Fibroblast of lung (primary cell): ENCODE measurements around the gene STRAP.

Source experiments
- CTCF ChIP-seq, 2 donors: IDR thresholded peaks in 1 of 2; conservative IDR thresholded peaks in 1 of 2; 1 replicate in 1 of 2; 2 replicates in 1 of 2; pipeline ENCODE4 v1.5.1; 2011 to 2012; ENCODE audit warnings: low read length in 2 of 2, control low read depth in 1 of 2, inconsistent platforms in 1 of 2, low read depth in 1 of 2, mild to moderate bottlenecking in 1 of 2
- EZH2 ChIP-seq: IDR thresholded peaks from 2 replicates; pipeline ENCODE4 v1.5.1; 2012; ENCODE audit warnings: low read length, control low read depth, mild to moderate bottlenecking; ENCODE audit errors: missing control alignments

- TF ChIP-seq CTCF (conservative IDR thresholded peaks at IDR 0.05 in 1 of 2, IDR thresholded peaks at IDR 0.05 in 1 of 2; ENCODE audit: low read depth in 1 of 2, low read length in 2 of 2) (no peak), EZH2 (no peak)
Observed at GRCh38 chr12:15863984-15864383, 18.2 kb upstream of the STRAP start.
